Measurements from ENCODE around the gene DHRS11.

DHRS11 gene

GRCh38 chr17:36592716-36593321 is 1.1 kb downstream of the DHRS11 start:
- in situ Hi-C loops (cut with HindIII; ENCODE audit: low sequenced_read_pairs) = no loop called here
- no peak for DNase-seq (ENCODE audit: low read depth)
- TF ChIP-seq CTCF (IDR thresholded peaks at IDR 0.05; ENCODE audit: low read depth, low read length, missing control alignments) = no peak
- peak overlapping the region; percentile 58 for H3K4me3 ChIP-seq (ENCODE audit: low read depth, low read length)

- no peak for DNase-seq (ENCODE audit: low read depth)
- no peak overlapping the region for H3K4me3 ChIP-seq (ENCODE audit: low read depth, low read length)
- in situ Hi-C loops (cut with HindIII; ENCODE audit: low sequenced_read_pairs) = no loop called here
- TF ChIP-seq CTCF (IDR thresholded peaks at IDR 0.05; ENCODE audit: low read depth, low read length, missing control alignments) = no peak
Observed at GRCh38 chr17:36593656-36594316, 2.1 kb downstream of the DHRS11 start.

GRCh38 chr17:36594626-36595401 is 3.1 kb downstream of the DHRS11 start:
- no peak overlapping the region for H3K4me3 ChIP-seq (ENCODE audit: low read depth, low read length)
- no peak for TF ChIP-seq CTCF (IDR thresholded peaks at IDR 0.05; ENCODE audit: low read depth, low read length, missing control alignments)
- in situ Hi-C loops (cut with HindIII; ENCODE audit: low sequenced_read_pairs) = no loop called here
- no peak for DNase-seq (ENCODE audit: low read depth)

GRCh38 chr17:36597226-36597625 is 5.5 kb downstream of the DHRS11 start:
- in situ Hi-C loops (cut with HindIII; ENCODE audit: low sequenced_read_pairs) = no loop called here
- H3K4me3 ChIP-seq (ENCODE audit: low read depth, low read length) = no peak overlapping the region
- no peak for TF ChIP-seq CTCF (IDR thresholded peaks at IDR 0.05; ENCODE audit: low read depth, low read length, missing control alignments)
- DNase-seq (ENCODE audit: low read depth) = no peak

GRCh38 chr17:36597866-36598777 is 6.4 kb downstream of the DHRS11 start:
- no peak for DNase-seq (ENCODE audit: low read depth)
- TF ChIP-seq CTCF (IDR thresholded peaks at IDR 0.05; ENCODE audit: low read depth, low read length, missing control alignments) = no peak
- in situ Hi-C loops (cut with HindIII; ENCODE audit: low sequenced_read_pairs) = no loop called here

GRCh38 chr17:36598951-36599401 is 7.3 kb downstream of the DHRS11 start:
- TF ChIP-seq CTCF (IDR thresholded peaks at IDR 0.05; ENCODE audit: low read depth, low read length, missing control alignments) = no peak
- no peak overlapping the region for H3K4me3 ChIP-seq (ENCODE audit: low read depth, low read length)
- DNase-seq (ENCODE audit: low read depth) = no peak
- in situ Hi-C loops (cut with HindIII; ENCODE audit: low sequenced_read_pairs) = no loop called here

More at GRCh38 chr17:36597866-36598777, 6.4 kb downstream of the DHRS11 start:
- H3K4me3 ChIP-seq (ENCODE audit: low read depth, low read length) = no peak overlapping the region
